ENCODE measurements around the gene MPRIP. TPM values are rescaled to one million over a fixed set of nuclear protein-coding genes. Genes with fewer than 3 reads are reported as not detected.

MPRIP gene
- polyA plus RNA-seq, 1 donor (not counting 4 experiments of a cell fraction or from before 2014, with no cell fraction given): 113 TPM

- TF ChIP-seq EZH2 (IDR thresholded peaks at IDR 0.05; ENCODE audit: low read length): no peak
- DNase-seq (ENCODE audit: low read depth, low spot score): no peak
- H3K79me2 ChIP-seq (ENCODE audit: control insufficient read depth, insufficient read depth, low read length): no peaks in the 10 kb centered on the region
- H2AFZ ChIP-seq (ENCODE audit: control insufficient read depth, low read length): no peak overlapping the region
- H3K9me3 ChIP-seq (ENCODE audit: control insufficient read depth, low read depth, low read length): no peaks in the 10 kb centered on the region
- FAIRE-seq: no peak
- H3K9me1 ChIP-seq (ENCODE audit: control insufficient read depth, extremely low read depth, insufficient read depth, low read length): no peaks in the 10 kb centered on the region
- peaks cover 6% of the 10 kb centered on the region for H3K4me1 ChIP-seq (ENCODE audit: control insufficient read depth, extremely low read depth, insufficient read depth, low read length)
- H4K20me1 ChIP-seq (ENCODE audit: control insufficient read depth, extremely low read depth, insufficient read depth, low read length): no peaks in the 10 kb centered on the region
- no peaks in the 10 kb centered on the region for H3K27me3 ChIP-seq (ENCODE audit: control insufficient read depth, extremely low read depth, insufficient read depth, low read length)
- H3K9ac ChIP-seq (ENCODE audit: control insufficient read depth, extremely low read depth, insufficient read depth, low read length): no peak overlapping the region
- peaks cover 43 to 59% of the 10 kb centered on the region in 2 experiments for H3K36me3 ChIP-seq (ENCODE audit: control insufficient read depth in 2 of 2, extremely low read depth in 1 of 2, insufficient read depth in 2 of 2, low read length in 2 of 2)
- H3K27ac ChIP-seq (ENCODE audit: control insufficient read depth, insufficient read depth, low read length): no peak overlapping the region
- no peak overlapping the region for H3K4me3 ChIP-seq (ENCODE audit: control insufficient read depth in 2 of 3, extremely low read depth in 1 of 3, insufficient read depth in 2 of 3, low read depth in 1 of 3, low read length in 3 of 3)
- no peak overlapping the region for H3K4me2 ChIP-seq (ENCODE audit: control insufficient read depth, extremely low read depth, insufficient read depth, low read depth, low read length)
- dilution Hi-C loops (cut with MboI; ENCODE audit: extremely low pct_ligation_motif_present, low sequenced_read_pairs): no loop called here
Observed at GRCh38 chr17:17170346-17170985, 128.2 kb downstream of the MPRIP start.

GRCh38 chr17:17171186-17171585 is 128.9 kb downstream of the MPRIP start:
- H3K27ac ChIP-seq (ENCODE audit: control insufficient read depth, insufficient read depth, low read length): no peak overlapping the region
- FAIRE-seq: no peak
- H3K27me3 ChIP-seq (ENCODE audit: control insufficient read depth, extremely low read depth, insufficient read depth, low read length): no peaks in the 10 kb centered on the region
- H3K36me3 ChIP-seq (ENCODE audit: control insufficient read depth in 2 of 2, extremely low read depth in 1 of 2, insufficient read depth in 2 of 2, low read length in 2 of 2): peaks cover 48 to 60% of the 10 kb centered on the region in 2 experiments
- H3K79me2 ChIP-seq (ENCODE audit: control insufficient read depth, insufficient read depth, low read length): no peaks in the 10 kb centered on the region
- no peaks in the 10 kb centered on the region for H4K20me1 ChIP-seq (ENCODE audit: control insufficient read depth, extremely low read depth, insufficient read depth, low read length)
- H3K4me2 ChIP-seq (ENCODE audit: control insufficient read depth, extremely low read depth, insufficient read depth, low read depth, low read length): no peak overlapping the region
- H3K9ac ChIP-seq (ENCODE audit: control insufficient read depth, extremely low read depth, insufficient read depth, low read length): no peak overlapping the region
- no peak overlapping the region for H2AFZ ChIP-seq (ENCODE audit: control insufficient read depth, low read length)
- H3K4me1 ChIP-seq (ENCODE audit: control insufficient read depth, extremely low read depth, insufficient read depth, low read length): peaks cover 6% of the 10 kb centered on the region
- H3K9me1 ChIP-seq (ENCODE audit: control insufficient read depth, extremely low read depth, insufficient read depth, low read length): no peaks in the 10 kb centered on the region
- DNase-seq (ENCODE audit: low read depth, low spot score): no peak
- no peaks in the 10 kb centered on the region for H3K9me3 ChIP-seq (ENCODE audit: control insufficient read depth, low read depth, low read length)
- dilution Hi-C loops (cut with MboI; ENCODE audit: extremely low pct_ligation_motif_present, low sequenced_read_pairs): no loop called here
- no peak for TF ChIP-seq EZH2 (IDR thresholded peaks at IDR 0.05; ENCODE audit: low read length)
- TF ChIP-seq CTCF (optimal IDR thresholded peaks at IDR 0.05 in 1 of 3, IDR thresholded peaks at IDR 0.05 in 1 of 3, conservative IDR thresholded peaks at IDR 0.05 in 1 of 3; ENCODE audit: extremely low read depth in 1 of 3, insufficient read depth in 2 of 3, low read length in 3 of 3): no peak
- no peak overlapping the region for H3K4me3 ChIP-seq (ENCODE audit: control insufficient read depth in 2 of 3, extremely low read depth in 1 of 3, insufficient read depth in 2 of 3, low read depth in 1 of 3, low read length in 3 of 3)
